ENCODE data around the gene AURKA.
"Not testable (repeated sequence)": the region's sequence is repeated elsewhere in the genome, so short reads cannot be mapped to it uniquely, and the experiment has no call there.

Gene AURKA

GRCh38 chr20:56353356-56353755, 38.7 kb downstream of the AURKA start:
- DNase-seq: no peak

GRCh38 chr20:56352345-56353055, 39.5 kb downstream of the AURKA start:
- DNase-seq: no peak

- DNase-seq: no peak
Measured at GRCh38 chr20:56350842-56351241, 41.2 kb downstream of the AURKA start.

DNA sequence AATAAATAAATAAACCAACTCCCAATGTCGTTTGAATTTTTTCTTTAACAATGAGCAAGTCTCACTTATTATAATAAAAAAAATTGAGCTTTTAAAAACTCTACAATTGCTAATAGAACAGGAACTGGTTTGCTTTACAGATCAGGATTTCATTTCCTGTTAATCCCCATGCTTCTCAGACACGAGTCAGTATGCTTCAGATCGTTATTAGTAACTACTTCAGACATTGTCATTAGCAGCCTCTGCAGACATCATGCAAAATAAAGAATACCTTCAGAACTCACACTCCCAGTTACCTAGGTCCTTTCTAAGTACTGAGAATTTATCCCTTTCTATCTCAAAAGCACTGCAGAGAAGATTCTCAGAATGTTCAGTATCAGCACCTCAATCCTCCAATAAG, 43.3 kb downstream of the AURKA start:
- DNase-seq: no peak

DNA sequence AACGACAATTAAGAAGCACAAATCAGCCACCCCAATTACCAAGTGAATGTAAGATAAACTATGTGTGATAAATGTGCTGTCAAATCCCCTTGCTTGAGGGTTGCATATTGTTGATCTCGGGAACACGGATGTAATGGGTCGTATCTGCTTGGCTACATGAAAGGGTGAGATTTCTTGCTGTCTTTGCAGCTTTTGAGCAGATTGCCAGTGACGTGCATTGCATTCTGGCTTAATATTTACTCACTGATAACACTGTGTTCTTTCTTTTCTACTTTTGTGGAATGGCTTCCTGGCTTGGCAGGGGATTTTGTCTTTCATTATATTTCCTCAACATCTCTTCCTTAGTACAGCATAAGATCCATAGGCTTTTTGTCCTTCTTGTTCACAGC, 43.7 kb downstream of the AURKA start:
- DNase-seq: no peak

- DNase-seq: no peak
Measured at GRCh38 chr20:56347628-56348304, 44.2 kb downstream of the AURKA start.

DNA sequence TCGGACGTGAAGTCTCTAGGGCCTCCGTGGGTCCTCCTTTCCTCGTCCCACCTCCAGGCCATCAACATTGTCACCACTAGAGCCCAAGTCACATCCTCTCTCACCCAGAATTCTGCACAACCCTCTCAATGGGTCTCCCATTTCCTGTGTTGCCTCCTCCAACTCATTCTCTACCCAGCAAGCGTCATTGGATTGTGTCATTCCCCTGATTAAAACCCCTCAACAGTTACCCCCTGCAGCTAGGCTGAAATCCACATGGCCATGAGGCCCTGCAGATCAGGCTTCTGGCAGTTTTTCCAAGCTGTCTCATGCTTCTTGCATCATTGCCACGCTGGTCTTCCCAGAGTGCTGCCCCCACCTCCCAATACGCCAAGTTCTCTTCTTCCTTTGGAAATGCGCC, 46.1 kb downstream of the AURKA start:
- no peak for DNase-seq

DNA sequence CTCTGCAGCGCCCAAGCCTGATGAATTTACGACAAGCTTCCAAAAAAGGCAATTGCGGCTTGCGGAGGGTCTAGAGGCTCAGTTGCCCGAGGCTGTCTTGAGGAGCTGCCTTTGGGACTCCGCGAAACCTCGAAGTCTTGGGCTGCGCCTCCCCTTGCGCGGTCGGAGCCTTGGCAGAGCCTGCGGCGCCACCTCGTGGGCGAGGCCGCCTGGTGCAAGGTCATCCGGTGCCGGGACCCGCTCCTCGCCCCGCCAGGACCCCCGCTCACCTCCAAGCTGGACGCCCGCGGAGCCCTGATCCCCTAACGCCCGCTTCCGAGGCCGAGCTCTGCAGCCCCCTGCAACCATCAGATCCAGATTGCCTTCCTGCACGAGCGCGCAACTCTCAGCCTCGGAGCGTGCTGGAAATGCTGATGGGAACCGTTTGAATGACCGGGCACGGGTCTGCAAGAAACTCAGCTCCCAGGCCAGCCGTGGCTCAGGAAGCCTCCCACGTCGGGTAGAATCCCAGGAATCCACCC, 48.1 kb downstream of the AURKA start:
- peak; percentile 29 for DNase-seq

DNA sequence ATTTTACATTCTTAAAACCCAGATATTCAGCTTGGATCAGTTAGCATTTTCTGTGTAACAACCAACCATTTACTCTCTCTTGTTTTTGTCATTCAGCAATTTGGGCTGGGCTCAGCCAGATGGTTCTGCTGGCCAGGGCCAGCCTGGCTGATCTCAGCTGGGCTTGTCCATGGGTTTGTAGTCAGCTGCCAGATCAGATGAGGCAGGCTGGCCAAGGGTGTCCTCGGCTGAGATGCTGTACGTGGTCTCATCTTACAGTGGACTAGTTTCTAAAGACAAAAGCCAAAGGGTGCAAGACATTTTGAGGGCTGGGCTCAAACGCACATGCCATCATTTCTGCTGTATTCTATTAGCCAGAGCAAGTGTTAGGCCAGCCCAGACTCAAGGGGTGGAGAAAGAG, 49.2 kb downstream of the AURKA start:
- no peak for DNase-seq

GRCh38 chr20:56336709-56337108, 55.3 kb downstream of the AURKA start:
- not testable (repeated sequence) for DNase-seq

DNA sequence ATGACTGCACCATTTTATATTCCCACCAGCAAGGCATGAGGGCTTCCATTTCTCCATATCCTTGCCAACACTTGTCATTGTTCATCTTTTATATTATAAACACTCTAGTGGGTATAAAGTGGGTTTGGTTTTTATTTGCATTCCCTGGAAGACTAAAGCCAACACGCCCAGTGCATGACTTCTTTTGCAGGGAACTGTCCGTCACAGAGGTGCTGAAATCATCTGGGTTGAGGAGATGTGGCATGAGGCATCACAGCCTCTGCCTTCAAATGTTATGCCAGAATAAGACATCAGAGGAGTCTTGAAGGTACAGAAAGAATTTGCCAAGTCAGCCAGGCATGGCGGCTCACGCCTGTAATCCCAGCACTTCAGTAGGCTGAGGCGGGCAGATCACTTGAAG, 63.2 kb downstream of the AURKA start:
- no peak for DNase-seq

- DNase-seq: no peak
Measured at GRCh38 chr20:56324806-56325205, 67.2 kb downstream of the AURKA start.

DNA sequence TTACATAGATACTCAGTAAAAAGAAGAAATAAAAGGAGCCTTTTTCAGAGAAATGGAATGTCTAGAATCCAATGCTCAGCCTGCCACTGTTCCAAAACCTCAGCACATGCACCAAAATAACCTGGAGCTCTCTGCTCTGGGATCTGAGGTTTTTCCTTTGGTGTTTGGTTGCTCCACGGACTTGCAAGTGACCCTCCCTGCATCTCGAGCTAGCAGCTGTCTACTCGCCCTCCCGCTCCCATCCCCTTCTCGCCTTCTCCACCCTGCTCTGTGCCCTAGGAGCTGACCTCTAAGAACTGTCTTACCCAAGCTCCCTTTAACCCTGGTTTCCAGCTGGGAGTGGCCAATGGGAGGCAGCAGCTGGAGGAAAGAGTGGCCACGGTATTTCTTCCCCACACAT, 68.4 kb downstream of the AURKA start:
- no peak for DNase-seq

DNA sequence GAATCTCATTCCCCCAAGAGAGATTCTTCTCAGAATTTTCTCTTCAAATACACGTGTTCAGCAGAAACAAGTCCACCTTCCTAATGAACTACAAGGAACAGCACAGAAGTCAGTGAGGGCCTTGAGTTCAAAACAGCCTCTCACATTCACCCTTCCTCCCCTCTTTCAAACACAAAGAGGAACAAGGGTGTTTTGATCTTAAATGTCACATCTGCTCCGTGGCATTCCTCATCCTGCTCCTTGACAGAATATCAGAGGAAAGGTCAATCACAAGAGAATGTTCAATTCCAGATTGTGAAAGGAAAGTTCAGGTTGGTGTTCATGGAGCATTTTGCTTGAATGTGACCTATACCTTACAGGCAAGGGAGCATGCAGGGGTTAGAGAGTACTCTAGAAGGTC, 68.8 kb downstream of the AURKA start:
- DNase-seq: no peak

- DNase-seq: no peak
Measured at GRCh38 chr20:56322681-56323080, 69.3 kb downstream of the AURKA start.
